Measurements from ENCODE around the gene ATAD3C. TPM values are rescaled to one million over a fixed set of nuclear protein-coding genes. Genes with fewer than 3 reads are reported as not detected.
A peak's percentile ranks its signal among the peaks of the same experiment; 100 is the strongest.

ATAD3C gene
- total and polyA plus RNA-seq, 2 experiments from 2014 or later = 0.45 to 1.3 TPM

DNA sequence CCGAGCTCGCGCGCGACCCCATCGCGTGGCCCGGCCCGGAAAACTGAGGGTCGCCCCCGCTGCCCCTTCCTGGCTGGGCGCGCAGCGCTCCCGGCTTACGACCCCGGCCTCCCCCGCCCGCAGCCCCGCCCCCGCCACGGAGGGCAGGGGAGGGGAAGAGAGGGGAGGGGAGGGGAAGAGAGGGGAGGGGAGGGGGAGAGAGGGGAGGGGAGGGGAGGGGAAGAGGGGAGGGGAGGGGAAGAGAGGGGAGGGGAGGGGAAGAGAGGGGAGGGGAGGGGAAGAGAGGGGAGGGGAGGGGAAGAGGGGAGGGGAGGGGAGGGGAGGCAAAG is 21.7 kb upstream of the ATAD3C start:
- Histone ChIP-seq H3K9me2 (ENCODE audit: insufficient read depth) (no peaks in the 10 kb centered on the region), H3K27me3 (ENCODE audit: insufficient read depth) (no peaks in the 10 kb centered on the region), H3K4me1 (ENCODE audit: insufficient read depth) (peaks cover 33% of the 10 kb centered on the region), H2AFZ (no peak overlapping the region), H3K4me2 (peak overlapping the region; percentile 70; the same call in 1 of the 2 replicates), H3K79me2 (replicated peaks; ENCODE audit: insufficient read depth) (no peaks in the 10 kb centered on the region), H3K36me3 (ENCODE audit: insufficient read depth) (no peaks in the 10 kb centered on the region), H4K20me1 (replicated peaks; ENCODE audit: insufficient read depth) (no peaks in the 10 kb centered on the region), H3F3A (replicated peaks; ENCODE audit: low read depth) (peaks cover 20% of the 10 kb centered on the region), H3K27ac (ENCODE audit: low read depth) (no peak overlapping the region), H3K4me3 (peak overlapping the region; percentile 63)
- Mint-ChIP-seq H3K4me1 (peaks cover 47% of the 10 kb centered on the region), H3K27me3 (ENCODE audit: insufficient read depth, low read depth, poor library complexity) (peaks cover 22% of the 10 kb centered on the region), H3K4me3 (no peak overlapping the region), H3K36me3 (ENCODE audit: low read depth) (peaks cover 4% of the 10 kb centered on the region; the same call in 2 of the 3 replicates), H3K27ac (no peak overlapping the region), H3K9me3 (peaks cover 10% of the 10 kb centered on the region)
- TF ChIP-seq POLR2AphosphoS5 (IDR thresholded peaks at IDR 0.05; ENCODE audit: low read depth) (no peak), ETS1 (IDR thresholded peaks at IDR 0.05) (no peak), STAT1 (IDR thresholded peaks at IDR 0.05; ENCODE audit: unreplicated experiment) (no peak), NANOG (IDR thresholded peaks at IDR 0.05; ENCODE audit: borderline replicate concordance) (no peak), EZH2 (IDR thresholded peaks at IDR 0.05; ENCODE audit: low read depth, unreplicated experiment) (no peak), ZNF114 (CRISPR knock-in tag; IDR thresholded peaks at IDR 0.05) (no peak), CREB1 (CRISPR knock-in tag; IDR thresholded peaks at IDR 0.05; ENCODE audit: low read depth) (no peak), CTCF (conservative IDR thresholded peaks at IDR 0.05; ENCODE audit: low read depth in 2 of 2) (no peak), EZH2phosphoT487 (IDR thresholded peaks at IDR 0.05; ENCODE audit: unreplicated experiment) (no peak)
- TF ChIP-seq, protein P1, sequence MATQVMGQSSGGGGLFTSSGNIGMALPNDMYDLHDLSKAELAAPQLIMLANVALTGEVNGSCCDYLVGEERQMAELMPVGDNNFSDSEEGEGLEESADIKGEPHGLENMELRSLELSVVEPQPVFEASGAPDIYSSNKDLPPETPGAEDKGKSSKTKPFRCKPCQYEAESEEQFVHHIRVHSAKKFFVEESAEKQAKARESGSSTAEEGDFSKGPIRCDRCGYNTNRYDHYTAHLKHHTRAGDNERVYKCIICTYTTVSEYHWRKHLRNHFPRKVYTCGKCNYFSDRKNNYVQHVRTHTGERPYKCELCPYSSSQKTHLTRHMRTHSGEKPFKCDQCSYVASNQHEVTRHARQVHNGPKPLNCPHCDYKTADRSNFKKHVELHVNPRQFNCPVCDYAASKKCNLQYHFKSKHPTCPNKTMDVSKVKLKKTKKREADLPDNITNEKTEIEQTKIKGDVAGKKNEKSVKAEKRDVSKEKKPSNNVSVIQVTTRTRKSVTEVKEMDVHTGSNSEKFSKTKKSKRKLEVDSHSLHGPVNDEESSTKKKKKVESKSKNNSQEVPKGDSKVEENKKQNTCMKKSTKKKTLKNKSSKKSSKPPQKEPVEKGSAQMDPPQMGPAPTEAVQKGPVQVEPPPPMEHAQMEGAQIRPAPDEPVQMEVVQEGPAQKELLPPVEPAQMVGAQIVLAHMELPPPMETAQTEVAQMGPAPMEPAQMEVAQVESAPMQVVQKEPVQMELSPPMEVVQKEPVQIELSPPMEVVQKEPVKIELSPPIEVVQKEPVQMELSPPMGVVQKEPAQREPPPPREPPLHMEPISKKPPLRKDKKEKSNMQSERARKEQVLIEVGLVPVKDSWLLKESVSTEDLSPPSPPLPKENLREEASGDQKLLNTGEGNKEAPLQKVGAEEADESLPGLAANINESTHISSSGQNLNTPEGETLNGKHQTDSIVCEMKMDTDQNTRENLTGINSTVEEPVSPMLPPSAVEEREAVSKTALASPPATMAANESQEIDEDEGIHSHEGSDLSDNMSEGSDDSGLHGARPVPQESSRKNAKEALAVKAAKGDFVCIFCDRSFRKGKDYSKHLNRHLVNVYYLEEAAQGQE (IDR thresholded peaks at IDR 0.05; ENCODE audit: unreplicated experiment) = no peak
- DNase-seq (ENCODE audit: low spot score) = no peak
- no peak for ATAC-seq

DNA sequence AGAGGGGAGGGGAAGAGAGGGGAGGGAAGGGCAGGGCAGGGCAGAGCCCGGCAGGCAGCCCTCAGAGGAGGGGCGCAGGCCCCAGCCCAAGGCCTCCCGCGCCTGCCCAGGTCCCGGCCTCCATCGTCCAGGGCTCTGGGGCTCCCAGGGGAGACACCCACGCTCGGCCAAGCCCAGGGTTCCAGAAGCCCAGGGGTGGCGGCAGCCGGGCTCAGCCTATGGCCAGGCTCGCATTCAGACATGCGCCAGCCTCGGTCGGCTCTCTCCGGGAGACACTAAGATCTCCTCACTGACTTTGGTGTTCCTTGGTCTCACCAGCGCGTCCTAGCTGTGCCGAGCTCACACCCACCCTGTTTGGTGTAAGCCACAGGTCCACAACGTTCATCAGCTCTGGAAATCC is 21.3 kb upstream of the ATAD3C start:
- ATAC-seq = no peak
- Mint-ChIP-seq H3K27ac (no peak overlapping the region; the same call in 1 of the 2 replicates), H3K27me3 (ENCODE audit: insufficient read depth, low read depth, poor library complexity) (peaks cover 22% of the 10 kb centered on the region), H3K9me3 (peaks cover 10% of the 10 kb centered on the region), H3K4me1 (peaks cover 46% of the 10 kb centered on the region), H3K36me3 (ENCODE audit: low read depth) (peaks cover 4% of the 10 kb centered on the region; the same call in 2 of the 3 replicates), H3K4me3 (peak overlapping the region; percentile 64)
- Histone ChIP-seq H3K9me2 (ENCODE audit: insufficient read depth) (no peaks in the 10 kb centered on the region), H3K79me2 (replicated peaks; ENCODE audit: insufficient read depth) (no peaks in the 10 kb centered on the region), H3K4me1 (ENCODE audit: insufficient read depth) (peaks cover 35% of the 10 kb centered on the region), H3K4me2 (no peak overlapping the region), H3K4me3 (no peak overlapping the region), H4K20me1 (replicated peaks; ENCODE audit: insufficient read depth) (no peaks in the 10 kb centered on the region), H3K36me3 (ENCODE audit: insufficient read depth) (no peaks in the 10 kb centered on the region), H3K27ac (ENCODE audit: low read depth) (no peak overlapping the region), H3F3A (replicated peaks; ENCODE audit: low read depth) (peaks cover 20% of the 10 kb centered on the region), H3K27me3 (ENCODE audit: insufficient read depth) (no peaks in the 10 kb centered on the region), H2AFZ (no peak overlapping the region)
- DNase-seq (ENCODE audit: low spot score) = no peak
- TF ChIP-seq JUNB (IDR thresholded peaks at IDR 0.05; ENCODE audit: unreplicated experiment) = no peak
- no peak for TF ChIP-seq CTCF (conservative IDR thresholded peaks at IDR 0.05; ENCODE audit: low read depth in 2 of 2)
- TF ChIP-seq ZNF331 (CRISPR knock-in tag; IDR thresholded peaks at IDR 0.05; ENCODE audit: low read depth) = no peak
- TF ChIP-seq ETS1 (IDR thresholded peaks at IDR 0.05) = no peak
- no peak for TF ChIP-seq CREB1 (CRISPR knock-in tag; IDR thresholded peaks at IDR 0.05; ENCODE audit: low read depth)

Data from GM23338 (cell line).